ENCODE results near the gene TEX48.

GRCh38 chr9:114688379-114688778, 6.4 kb upstream of the TEX48 start:
- TF ChIP-seq CTCF (conservative IDR thresholded peaks at IDR 0.05 in 1 of 2, IDR thresholded peaks at IDR 0.05 in 1 of 2; ENCODE audit: low read depth in 1 of 2, low read length in 2 of 2) (no peak), EZH2 (IDR thresholded peaks at IDR 0.05; ENCODE audit: low read length, missing control alignments) (no peak)

Data from fibroblast of lung (primary cell).